Activated naive CD8-positive, alpha-beta T cell treated with anti-CD3 and anti-CD28 coated beads, Interleukin-2, amount 10 ng/mL, durations not matched to agents 7 days and 5 days (primary cell): ENCODE data around the gene CNPY2. TPM values are rescaled to one million over a fixed set of nuclear protein-coding genes. Genes with fewer than 3 reads are reported as not detected.
A peak's percentile ranks its signal among the peaks of the same experiment; 100 is the strongest.
"Not testable (repeated sequence)": the region's sequence is repeated elsewhere in the genome, so short reads cannot be mapped to it uniquely, and the experiment has no call there.

Source experiments
- ATAC-seq: fragments of 150-1000 bp; cut with Tn5 transposase; one replicate; pipeline ENCODE4 v1.10.0; 2021; ENCODE audit warnings: low read depth, moderate library complexity
- POLR2A ChIA-PET: fragments of 350-600 bp; sonication (Branson Sonifier 250); formaldehyde crosslinking; loops from one replicate; lab custom pipeline; 2021; ENCODE audit warnings: antibody characterized with exemption; lab: Charles Lee
- DNase-seq: peaks from one replicate; pipeline ENCODE4 v3.0.0; 2021
- H3K27ac Mint-ChIP-seq: one replicate; pipeline ENCODE4 v1.8.0; 2022; ENCODE audit warnings: mild to moderate bottlenecking, mixed read lengths
- H3K27me3 Mint-ChIP-seq: one replicate; pipeline ENCODE4 v1.8.0; 2022; ENCODE audit warnings: mild to moderate bottlenecking, moderate library complexity, mixed read lengths
- H3K36me3 Mint-ChIP-seq: one replicate; pipeline ENCODE4 v1.8.0; 2021; ENCODE audit warnings: mild to moderate bottlenecking, mixed read lengths
- H3K4me1 Mint-ChIP-seq: one replicate; pipeline ENCODE4 v1.8.0; 2021; ENCODE audit warnings: mixed read lengths
- H3K4me3 Mint-ChIP-seq: one replicate; pipeline ENCODE4 v1.8.0; 2022; ENCODE audit warnings: mild to moderate bottlenecking, moderate library complexity, mixed read lengths
- H3K9me3 Mint-ChIP-seq: one replicate; pipeline ENCODE4 v1.8.0; 2021; ENCODE audit warnings: mixed read lengths
- total RNA-seq, 2 experiments: library from RNA; stranded (reverse); gene quantifications; one replicate each; pipeline ENCODE4 v1.2.3, GENCODE V29; 2021

Gene CNPY2
- total RNA-seq, 2 experiments from 2014 or later = 85.6 to 89.0 TPM

DNA sequence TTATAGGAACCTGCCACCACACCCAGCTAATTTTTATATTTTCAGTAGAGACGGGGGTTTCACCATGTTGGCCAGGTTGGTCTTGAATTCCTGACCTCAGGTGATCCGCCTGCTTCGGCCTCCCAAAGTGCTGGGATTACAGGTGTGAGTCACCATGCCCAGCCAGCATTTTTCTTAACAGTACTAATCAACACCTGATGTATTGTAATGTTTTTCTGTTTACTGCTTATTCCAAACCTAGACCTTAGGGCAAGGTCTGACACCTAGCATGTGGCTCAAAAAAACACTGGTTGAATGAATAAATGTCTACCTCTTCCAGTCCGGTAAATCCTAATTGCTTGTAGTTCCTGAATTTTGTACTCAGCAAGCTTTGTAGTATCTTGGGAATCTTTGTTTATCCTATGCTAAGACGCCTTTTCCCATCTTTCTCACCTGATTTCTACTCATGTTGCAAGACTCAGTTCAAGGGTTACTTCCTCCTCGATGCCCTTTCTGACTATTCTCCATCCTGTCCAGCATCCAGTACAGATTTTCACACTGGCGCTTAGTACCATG lies 15.2 kb upstream of the CNPY2 start:
- Mint-ChIP-seq H3K9me3 (no peaks in the 10 kb centered on the region), H3K4me1 (peaks cover 16% of the 10 kb centered on the region), H3K4me3 (no peak overlapping the region), H3K27me3 (no peaks in the 10 kb centered on the region), H3K36me3 (peaks cover 9% of the 10 kb centered on the region), H3K27ac (peak overlapping the region; percentile 17)
- no peak for ATAC-seq
- POLR2A ChIA-PET = interaction anchor here (2.1 kb wide), 1 partner anchor 29 kb away, joined by 4 read pairs; the partner anchor contains the start of gene STAT2
- DNase-seq = no peak

DNA sequence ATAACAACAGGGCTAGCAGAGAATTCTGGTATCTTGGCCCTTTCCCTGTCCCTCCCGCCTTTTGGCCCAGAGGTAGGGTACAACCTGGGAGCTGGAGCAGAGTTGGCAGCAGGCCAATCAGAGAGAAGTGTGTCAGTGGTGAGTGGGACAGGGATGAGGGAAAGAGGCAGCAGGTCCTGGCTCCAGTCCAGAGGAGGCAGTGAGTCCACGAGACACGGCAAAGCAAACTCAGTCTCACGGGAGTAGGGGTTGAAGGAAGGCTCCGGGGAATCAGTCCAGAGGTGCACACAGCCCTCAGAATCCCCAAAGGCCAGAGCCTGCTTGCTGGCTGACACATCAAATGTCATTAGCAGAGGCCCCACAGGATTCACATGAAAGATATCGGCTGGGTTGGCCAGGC lies 10.7 kb upstream of the CNPY2 start:
- Mint-ChIP-seq H3K27me3 (no peaks in the 10 kb centered on the region), H3K4me1 (peaks cover 12% of the 10 kb centered on the region), H3K9me3 (no peaks in the 10 kb centered on the region), H3K4me3 (no peak overlapping the region), H3K27ac (no peak overlapping the region), H3K36me3 (peaks cover 17% of the 10 kb centered on the region)
- no peak for ATAC-seq
- no peak for DNase-seq
- POLR2A ChIA-PET = no interaction called here

DNA sequence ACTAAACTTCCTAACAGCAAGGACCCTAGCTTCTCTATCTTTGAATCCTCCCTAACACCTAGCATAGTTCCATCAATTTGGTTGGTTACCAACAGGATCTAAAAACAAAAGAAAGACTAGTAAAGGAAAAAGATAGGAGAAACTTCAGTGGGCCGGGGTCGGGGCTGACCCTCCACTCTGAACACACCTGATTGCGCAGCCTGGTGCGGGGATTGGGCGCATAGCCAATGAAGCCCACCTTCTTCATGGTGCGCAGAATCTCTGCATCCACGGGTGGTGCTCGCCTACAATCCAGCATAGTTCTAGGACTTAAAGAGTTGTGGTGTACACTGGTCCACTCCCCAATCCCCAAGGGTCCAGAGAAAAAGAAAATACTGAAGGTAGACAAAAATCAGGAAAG lies 10.3 kb upstream of the CNPY2 start:
- no peak for DNase-seq
- Mint-ChIP-seq H3K9me3 (no peaks in the 10 kb centered on the region), H3K4me1 (peaks cover 10% of the 10 kb centered on the region), H3K27ac (no peak overlapping the region), H3K27me3 (no peaks in the 10 kb centered on the region), H3K4me3 (no peak overlapping the region), H3K36me3 (peaks cover 15% of the 10 kb centered on the region)
- POLR2A ChIA-PET = interaction anchor here (0.6 to 0.8 kb wide), 2 partner anchors 10 to 1968 kb away, joined by 3 read pairs; partner anchors contain the start of gene CNPY2
- no peak for ATAC-seq

DNA sequence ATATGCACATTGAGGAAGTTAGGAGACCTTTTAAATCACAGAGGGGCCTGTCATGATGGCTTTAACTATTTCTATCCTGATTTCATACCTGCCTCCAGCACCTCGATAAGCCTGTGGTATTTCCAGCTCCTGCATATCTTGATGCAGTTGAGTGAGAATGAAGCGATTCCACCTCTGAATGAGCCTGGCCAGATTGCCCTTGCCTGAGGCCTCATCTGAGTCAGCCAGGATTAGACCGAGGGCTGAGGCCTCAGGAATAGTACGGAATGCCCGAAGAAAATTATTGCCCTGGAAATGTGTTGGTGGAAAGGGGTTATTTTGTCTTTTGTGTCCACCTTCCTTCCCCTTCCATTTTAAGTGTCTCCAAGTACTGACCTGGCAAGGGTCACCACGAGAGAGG lies 8.4 kb upstream of the CNPY2 start:
- Mint-ChIP-seq H3K36me3 (peaks cover 21% of the 10 kb centered on the region), H3K27me3 (no peaks in the 10 kb centered on the region), H3K4me3 (no peak overlapping the region), H3K9me3 (no peaks in the 10 kb centered on the region), H3K4me1 (peaks cover 10% of the 10 kb centered on the region), H3K27ac (no peak overlapping the region)
- no peak for ATAC-seq
- POLR2A ChIA-PET = interaction anchor here (0.9 to 1.3 kb wide), 2 partner anchors 15 to 36 kb away, joined by 3 read pairs; partner anchors contain the start of genes IL23A and STAT2
- no peak for DNase-seq

DNA sequence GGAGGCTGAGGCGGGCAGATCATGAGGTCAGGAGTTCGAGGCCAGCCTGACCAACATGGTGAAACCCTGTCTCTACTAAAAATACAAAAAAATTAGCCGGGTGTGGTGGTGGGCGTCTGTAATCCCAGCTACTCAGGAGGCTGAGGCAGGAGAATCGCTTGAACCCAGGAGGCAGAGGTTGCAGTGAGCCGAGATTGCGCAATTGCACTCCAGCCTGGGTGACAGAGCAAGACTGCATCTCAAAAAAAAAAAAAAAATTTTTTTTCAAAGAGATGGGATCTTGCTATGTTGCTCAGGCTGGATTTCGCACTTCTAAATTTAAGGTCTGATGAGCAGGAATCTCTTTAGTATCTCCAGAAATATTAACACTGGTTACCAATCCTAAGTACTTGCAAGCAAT lies 5.8 kb upstream of the CNPY2 start:
- H3K4me1 Mint-ChIP-seq, ATAC-seq, H3K9me3 Mint-ChIP-seq, DNase-seq, H3K4me3 Mint-ChIP-seq, H3K27me3 Mint-ChIP-seq, H3K27ac Mint-ChIP-seq: not testable (repeated sequence)
- peaks cover 20% of the 10 kb centered on the region for H3K36me3 Mint-ChIP-seq
- POLR2A ChIA-PET = interaction anchor here (0.7 to 1.5 kb wide), 4 partner anchors 11 to 317 kb away, joined by 3 to 4 read pairs (median 4); partner anchors contain the start of gene COQ10A

DNA sequence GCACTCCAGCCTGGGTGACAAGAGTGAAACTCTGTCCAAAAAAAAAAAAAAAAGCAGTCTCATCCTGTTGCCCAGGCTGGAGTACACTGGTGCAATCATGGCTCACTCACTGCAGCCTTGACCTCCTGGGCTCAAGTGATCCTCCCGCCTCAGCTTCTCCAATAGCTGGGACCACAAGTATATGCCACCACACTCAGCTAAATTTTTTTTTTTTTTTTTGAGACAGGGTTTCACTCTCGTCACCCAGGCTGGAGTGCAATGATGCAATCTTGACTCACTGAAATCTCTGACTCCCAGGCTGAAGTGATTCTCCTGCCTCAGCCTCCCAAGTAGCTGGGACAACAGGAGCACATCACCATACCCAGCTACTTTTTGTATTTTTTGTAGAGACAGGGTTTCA lies 5.2 kb upstream of the CNPY2 start:
- Mint-ChIP-seq H3K4me1 (peaks cover 9% of the 10 kb centered on the region), H3K36me3 (peaks cover 20% of the 10 kb centered on the region)

DNA sequence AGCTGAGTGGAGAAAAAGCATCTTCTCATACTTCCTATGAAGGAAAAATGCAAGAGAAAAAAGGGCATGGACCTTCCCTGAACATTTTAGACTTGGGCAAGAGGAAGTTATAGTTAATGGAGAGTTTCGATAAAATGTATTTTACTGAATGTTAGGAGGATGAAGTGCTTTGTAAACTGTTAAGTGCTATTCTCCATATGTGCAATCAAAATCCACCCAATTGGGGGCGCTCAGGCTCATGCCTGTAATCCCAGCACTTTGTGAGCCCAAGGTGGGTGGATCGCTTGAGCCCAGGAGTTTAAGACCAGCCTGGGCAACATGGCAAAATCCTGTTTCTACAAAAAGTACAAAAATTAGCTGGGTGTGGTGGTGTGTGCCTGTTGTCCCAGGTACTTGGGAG lies 1.9 kb upstream of the CNPY2 start:
- no peak for ATAC-seq
- peaks cover 13% of the 10 kb centered on the region for H3K36me3 Mint-ChIP-seq
- DNase-seq = no peak
- H3K27ac Mint-ChIP-seq = no peak overlapping the region
- POLR2A ChIA-PET = interaction anchor here (4.0 kb wide), 1 partner anchor 42 kb away, joined by 52 read pairs; the partner anchor contains the start of gene STAT2
- no peaks in the 10 kb centered on the region for H3K9me3 Mint-ChIP-seq
- peaks cover 9% of the 10 kb centered on the region for H3K4me1 Mint-ChIP-seq
- no peaks in the 10 kb centered on the region for H3K27me3 Mint-ChIP-seq
- H3K4me3 Mint-ChIP-seq = no peak overlapping the region

More for the DNA sequence above, 5.2 kb upstream of the CNPY2 start:
- no peaks in the 10 kb centered on the region for H3K27me3 Mint-ChIP-seq
- no peak overlapping the region for H3K4me3 Mint-ChIP-seq
- no peak overlapping the region for H3K27ac Mint-ChIP-seq
- H3K9me3 Mint-ChIP-seq = no peaks in the 10 kb centered on the region
- ATAC-seq = no peak
- POLR2A ChIA-PET = interaction anchor here (0.7 to 1.5 kb wide), 7 partner anchors 12 to 317 kb away, joined by 3 to 6 read pairs (median 4); partner anchors contain the start of genes COQ10A and STAT2
- DNase-seq = no peak

DNA sequence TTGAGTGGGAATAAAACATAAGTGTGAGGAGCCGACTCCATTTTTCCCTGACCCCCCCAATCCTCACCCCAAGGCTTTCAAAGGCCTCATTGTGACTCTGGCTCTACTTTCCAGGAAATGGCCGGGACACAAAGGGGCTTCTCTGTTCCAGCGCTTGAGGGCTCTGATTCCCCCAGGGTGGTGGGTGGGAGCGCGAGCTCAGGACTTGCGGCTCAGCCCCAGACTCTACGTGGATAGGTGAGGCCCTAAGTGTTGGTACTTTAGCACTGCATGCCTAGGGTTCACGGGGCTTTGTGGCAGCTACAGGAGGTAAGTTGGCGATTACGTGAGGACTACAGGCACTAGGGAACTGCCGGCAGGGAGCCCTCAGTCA lies 553 bp downstream of the CNPY2 start:
- H3K27ac Mint-ChIP-seq = peak overlapping the region; percentile 97
- H3K9me3 Mint-ChIP-seq = no peaks in the 10 kb centered on the region
- H3K27me3 Mint-ChIP-seq = no peaks in the 10 kb centered on the region
- no peak for DNase-seq
- peak overlapping the region; percentile 97 for H3K4me3 Mint-ChIP-seq
- POLR2A ChIA-PET = interaction anchor here (0.6 to 4.0 kb wide), 18 partner anchors 10 to 198 kb away, joined by 3 to 52 read pairs (median 4); partner anchors contain the start of genes IL23A, MYL6, PAN2 and SMARCC2
- H3K4me1 Mint-ChIP-seq = peaks cover 9% of the 10 kb centered on the region
- no peak for ATAC-seq
- peaks cover 13% of the 10 kb centered on the region for H3K36me3 Mint-ChIP-seq

DNA sequence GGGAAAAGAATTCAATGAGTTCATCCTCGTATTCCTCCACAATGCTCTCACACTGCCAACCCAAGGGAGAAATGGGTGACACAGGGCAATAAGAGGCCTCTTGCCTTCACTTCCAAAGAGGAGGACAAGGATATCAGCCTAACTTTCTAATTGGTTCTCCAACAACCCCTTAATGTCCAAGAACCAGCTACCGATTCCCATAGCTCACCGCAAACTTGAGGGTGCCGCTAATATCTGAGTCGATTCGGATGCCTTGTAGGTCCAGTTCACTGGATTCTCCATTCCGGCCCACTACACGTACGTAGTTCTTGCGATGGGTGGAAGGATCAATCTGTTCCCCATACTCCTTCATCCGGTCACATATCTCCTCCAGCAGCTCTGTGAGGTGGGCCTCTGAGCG lies 4.8 kb downstream of the CNPY2 start:
- POLR2A ChIA-PET = interaction anchor here (0.6 to 1.7 kb wide), 3 partner anchors 9 to 49 kb away, joined by 3 to 8 read pairs (median 5); partner anchors contain the start of gene STAT2
- no peaks in the 10 kb centered on the region for H3K9me3 Mint-ChIP-seq

DNA sequence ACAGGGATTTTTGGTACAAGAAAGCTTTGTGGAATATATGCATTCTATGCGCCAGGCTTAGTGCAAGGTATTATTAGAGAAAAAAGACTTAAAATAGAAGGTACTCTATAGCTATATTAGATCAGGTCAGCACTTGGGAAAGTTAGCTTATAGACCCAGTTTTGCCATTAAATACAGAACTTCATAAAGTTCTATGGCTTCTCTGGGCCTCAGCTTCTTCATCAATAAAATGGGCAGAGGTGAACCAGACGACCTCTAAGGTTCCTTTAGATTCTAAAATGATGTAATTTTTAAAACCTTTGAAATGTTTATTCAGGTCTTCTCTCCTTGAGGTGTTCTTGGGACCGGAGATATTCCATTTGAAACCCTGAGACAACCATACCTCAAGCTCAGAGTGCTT lies 7.1 kb downstream of the CNPY2 start:
- Mint-ChIP-seq H3K27ac (no peak overlapping the region), H3K4me1 (no peaks in the 10 kb centered on the region), H3K27me3 (no peaks in the 10 kb centered on the region), H3K36me3 (peaks cover 8% of the 10 kb centered on the region), H3K4me3 (no peak overlapping the region), H3K9me3 (no peaks in the 10 kb centered on the region)
- POLR2A ChIA-PET = interaction anchor here (0.7 to 1.7 kb wide), 2 partner anchors 10 to 51 kb away, joined by 3 to 4 read pairs; no protein-coding TSS in a partner anchor
- no peak for ATAC-seq
- DNase-seq = no peak

More for the DNA sequence above, 4.8 kb downstream of the CNPY2 start:
- Mint-ChIP-seq H3K27me3 (no peaks in the 10 kb centered on the region), H3K27ac (peak overlapping the region; percentile 39), H3K4me1 (peaks cover 7% of the 10 kb centered on the region), H3K4me3 (no peak overlapping the region), H3K36me3 (peaks cover 8% of the 10 kb centered on the region)
- DNase-seq (no peak), ATAC-seq (no peak)

DNA sequence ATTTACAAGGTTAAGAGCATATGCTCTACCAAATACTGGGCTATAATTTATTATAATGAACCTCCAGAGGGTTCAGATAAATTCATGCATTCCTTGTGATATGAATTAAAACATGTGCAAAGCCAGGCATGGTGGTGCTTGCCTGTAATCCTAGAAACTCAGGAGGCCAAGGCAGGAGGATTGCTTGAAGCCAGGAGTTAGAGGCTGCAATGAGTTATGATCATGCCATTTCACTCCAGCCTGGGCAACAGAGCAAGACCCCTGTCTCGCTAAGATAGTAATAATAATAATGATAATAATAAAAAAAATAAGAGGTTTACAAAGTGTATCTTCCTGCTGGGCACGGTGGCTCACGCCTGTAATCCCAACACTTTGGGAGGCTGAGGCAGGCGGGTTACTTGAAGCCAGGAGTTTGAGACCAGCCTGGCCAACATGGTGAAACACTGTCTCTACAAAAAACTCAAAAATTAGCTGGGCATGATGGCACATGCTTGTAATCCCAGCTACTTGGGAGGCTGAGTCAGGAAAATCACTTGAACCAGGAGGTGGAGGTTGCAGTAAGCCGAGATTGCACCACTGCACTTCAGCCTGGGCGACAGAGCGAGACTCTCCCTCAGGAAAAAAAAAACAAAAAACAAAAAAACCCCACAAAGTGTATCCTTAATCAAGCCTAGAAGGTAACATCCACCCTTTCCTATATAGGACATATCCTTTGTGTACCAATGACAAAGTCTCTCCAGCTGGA lies 8.4 kb downstream of the CNPY2 start:
- Mint-ChIP-seq H3K4me3 (no peak overlapping the region), H3K4me1 (no peaks in the 10 kb centered on the region), H3K27ac (no peak overlapping the region), H3K36me3 (peaks cover 8% of the 10 kb centered on the region), H3K9me3 (no peaks in the 10 kb centered on the region), H3K27me3 (no peaks in the 10 kb centered on the region)
- POLR2A ChIA-PET = interaction anchor here (0.6 to 1.7 kb wide), 2 partner anchors 9 to 243 kb away, joined by 3 to 4 read pairs; no protein-coding TSS in a partner anchor
- ATAC-seq (no peak), DNase-seq (no peak)

DNA sequence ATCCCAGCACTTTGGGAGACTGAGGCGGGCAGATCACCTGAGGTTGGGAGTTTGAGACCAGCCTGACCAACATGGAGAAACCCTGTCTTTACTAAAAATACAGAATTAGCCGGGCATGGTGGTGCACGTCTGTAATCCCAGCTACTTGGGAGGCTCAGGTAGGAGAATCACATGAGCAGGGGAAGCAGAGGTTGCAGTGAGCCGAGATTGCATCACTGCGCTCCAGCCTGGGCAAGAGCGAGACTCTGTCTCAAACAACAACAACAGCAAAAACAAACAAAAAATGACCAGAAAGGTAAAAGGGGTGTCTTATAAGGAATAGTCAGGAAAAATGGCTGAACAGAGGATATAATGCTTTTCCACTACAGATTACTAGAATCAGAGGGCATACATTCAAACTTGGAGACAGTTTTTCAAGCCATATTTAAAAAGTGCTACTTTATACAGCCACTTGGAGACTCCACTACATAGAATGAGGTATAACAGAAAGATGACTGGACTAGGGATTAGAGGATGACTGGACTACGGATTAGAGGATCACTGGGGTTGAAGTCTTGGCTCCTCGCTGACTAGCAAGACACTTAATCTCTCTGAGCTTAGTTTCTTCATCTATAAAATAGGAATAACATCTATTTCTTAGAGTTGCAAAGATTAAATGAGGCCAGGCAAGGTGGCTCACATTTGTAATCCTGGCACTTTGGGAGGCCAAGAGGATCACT lies 10.8 kb downstream of the CNPY2 start:
- POLR2A ChIA-PET = interaction anchor here (2.8 kb wide), 1 partner anchor 11 kb away, joined by 13 read pairs; the partner anchor contains the start of gene CNPY2
- ATAC-seq (no peak), DNase-seq (no peak)
- Mint-ChIP-seq H3K36me3 (peaks cover 8% of the 10 kb centered on the region), H3K27ac (peak overlapping the region; percentile 25), H3K4me3 (no peak overlapping the region), H3K27me3 (no peaks in the 10 kb centered on the region), H3K9me3 (no peaks in the 10 kb centered on the region), H3K4me1 (peaks cover 12% of the 10 kb centered on the region)

DNA sequence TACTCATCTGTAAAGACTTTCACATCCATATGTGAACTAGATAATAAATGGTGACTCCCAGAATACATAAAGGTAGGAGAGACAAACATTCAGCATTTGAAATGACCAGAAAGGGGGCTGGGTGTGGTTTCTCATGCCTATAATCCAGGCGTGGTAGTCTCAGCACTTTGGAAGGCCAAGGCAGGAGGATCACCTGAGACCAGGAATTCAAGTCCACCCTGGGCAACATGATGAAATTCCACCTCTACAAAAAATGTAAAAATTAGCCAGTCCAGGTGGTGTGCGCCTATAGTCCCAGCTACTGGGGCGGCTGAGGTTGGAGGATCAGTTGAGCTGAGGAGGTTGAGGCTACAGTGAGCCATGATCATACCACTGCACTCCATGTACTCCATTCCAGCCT lies 11.5 kb downstream of the CNPY2 start:
- DNase-seq = no peak
- Mint-ChIP-seq H3K4me1 (peaks cover 12% of the 10 kb centered on the region), H3K27ac (no peak overlapping the region), H3K36me3 (peaks cover 3% of the 10 kb centered on the region), H3K4me3 (no peak overlapping the region), H3K27me3 (no peaks in the 10 kb centered on the region), H3K9me3 (no peaks in the 10 kb centered on the region)
- POLR2A ChIA-PET = interaction anchor here (2.8 kb wide), 1 partner anchor 12 kb away, joined by 13 read pairs; the partner anchor contains the start of gene CNPY2
- no peak for ATAC-seq
